ENCODE data around the gene CDYL2. TPM values are rescaled to one million over a fixed set of nuclear protein-coding genes. Genes with fewer than 3 reads are reported as not detected.

CDYL2 gene
- polyA plus RNA-seq, 1 donor from 2014 or later = 2.6 TPM

GRCh38 chr16:80564394-80564793 is 240.0 kb downstream of the CDYL2 start:
- H2AFZ ChIP-seq (ENCODE audit: low read depth, low read length) = no peak overlapping the region
- H3K36me3 ChIP-seq (ENCODE audit: insufficient read depth, low read length) = no peaks in the 10 kb centered on the region
- no peaks in the 10 kb centered on the region for H3K9me3 ChIP-seq (ENCODE audit: low read length)
- no peaks in the 10 kb centered on the region for H3F3A ChIP-seq (ENCODE audit: insufficient read depth, low read length, poor library complexity, severe bottlenecking)
- no peaks in the 10 kb centered on the region for H3K9me2 ChIP-seq (ENCODE audit: insufficient read depth, low read length)
- H4K20me1 ChIP-seq (ENCODE audit: insufficient read depth) = no peaks in the 10 kb centered on the region
- no peak overlapping the region for H3K4me2 ChIP-seq (ENCODE audit: low read length)
- no peaks in the 10 kb centered on the region for H3K27me3 ChIP-seq (ENCODE audit: insufficient read depth, low read depth, low read length)
- no peak overlapping the region for H3K9ac ChIP-seq (ENCODE audit: low read length)
- no peak for TF ChIP-seq EP300 (conservative IDR thresholded peaks at IDR 0.05; ENCODE audit: poor library complexity, severe bottlenecking)
- no peak for TF ChIP-seq POLR2AphosphoS5 (IDR thresholded peaks at IDR 0.05)
- TF ChIP-seq EZH2 (IDR thresholded peaks at IDR 0.05; ENCODE audit: borderline replicate concordance, insufficient read depth, low read length, poor library complexity, severe bottlenecking) = no peak
- no peak overlapping the region for H3K4me3 ChIP-seq (ENCODE audit: low read length)
- no peaks in the 10 kb centered on the region for H3K79me2 ChIP-seq (replicated peaks; ENCODE audit: insufficient read depth, low read length)
- no peak overlapping the region for H3K27ac ChIP-seq (ENCODE audit: low read length)

GRCh38 chr16:80563066-80563465 is 241.3 kb downstream of the CDYL2 start:
- Histone ChIP-seq H3K27ac (ENCODE audit: low read length) (no peak overlapping the region), H3K9me2 (ENCODE audit: insufficient read depth, low read length) (no peaks in the 10 kb centered on the region)

More at GRCh38 chr16:80563066-80563465, 241.3 kb downstream of the CDYL2 start:
- no peak overlapping the region for H3K4me2 ChIP-seq (ENCODE audit: low read length)
- no peaks in the 10 kb centered on the region for H3K79me2 ChIP-seq (replicated peaks; ENCODE audit: insufficient read depth, low read length)
- H3F3A ChIP-seq (ENCODE audit: insufficient read depth, low read length, poor library complexity, severe bottlenecking) = no peaks in the 10 kb centered on the region
- no peak overlapping the region for H3K9ac ChIP-seq (ENCODE audit: low read length)
- H4K20me1 ChIP-seq (ENCODE audit: insufficient read depth) = no peaks in the 10 kb centered on the region
- no peaks in the 10 kb centered on the region for H3K9me3 ChIP-seq (ENCODE audit: low read length)
- no peaks in the 10 kb centered on the region for H3K27me3 ChIP-seq (ENCODE audit: insufficient read depth, low read depth, low read length)
- H3K4me3 ChIP-seq (ENCODE audit: low read length) = no peak overlapping the region
- H3K36me3 ChIP-seq (ENCODE audit: insufficient read depth, low read length) = no peaks in the 10 kb centered on the region
- TF ChIP-seq SMC3 (conservative IDR thresholded peaks at IDR 0.05; ENCODE audit: poor library complexity) (no peak), MXI1 (conservative IDR thresholded peaks at IDR 0.05; ENCODE audit: poor library complexity, severe bottlenecking) (no peak), POLR2AphosphoS5 (IDR thresholded peaks at IDR 0.05) (no peak), TAF1 (IDR thresholded peaks at IDR 0.05; ENCODE audit: low read depth) (no peak), REST (IDR thresholded peaks at IDR 0.05; ENCODE audit: borderline replicate concordance) (no peak), RAD21 (conservative IDR thresholded peaks at IDR 0.05) (no peak), CTCF (IDR thresholded peaks at IDR 0.05; ENCODE audit: poor library complexity, severe bottlenecking) (no peak), EP300 (conservative IDR thresholded peaks at IDR 0.05; ENCODE audit: poor library complexity, severe bottlenecking) (no peak), EZH2 (IDR thresholded peaks at IDR 0.05; ENCODE audit: borderline replicate concordance, insufficient read depth, low read length, poor library complexity, severe bottlenecking) (no peak)
- no peak overlapping the region for H2AFZ ChIP-seq (ENCODE audit: low read depth, low read length)
